Endothelial cell of umbilical vein (primary cell): ENCODE results near the gene TCERG1L. TPM values are rescaled to one million over a fixed set of nuclear protein-coding genes. Genes with fewer than 3 reads are reported as not detected.

Experiments used
- BruUV-seq: library from RNA; stranded (reverse); fragments of 400-500 nt; replicated peaks from 2 replicates; lab custom pipeline; 2021; lab: Mats Ljungman, UMichigan
- CTCF ChIA-PET: fragments of 300-600, 350-600 bp; sonication (Branson Sonifier 250); formaldehyde crosslinking; loops from one replicate; lab custom pipeline; 2021; ENCODE audit warnings: antibody characterized with exemption, inconsistent platforms; lab: Charles Lee
- POLR2A ChIA-PET: fragments of 300-600, 350-600 bp; sonication (Branson Sonifier 250); formaldehyde crosslinking; loops from one replicate; lab custom pipeline; 2021; ENCODE audit warnings: antibody characterized with exemption, inconsistent platforms; lab: Charles Lee
- DNase-seq: peaks from one replicate; pipeline ENCODE4 v3.0.0-alpha.2; 2011; ENCODE audit warnings: low read depth, low spot score
- FAIRE-seq: peaks from 2 replicates; lab custom pipeline; 2011; peaks lifted over from hg19 to GRCh38; lab: Jason Lieb, UNC
- H2AFZ ChIP-seq: 2 replicates; pipeline ENCODE4 v1.6.0; 2012; ENCODE audit warnings: low read depth, low read length, control low read depth, inconsistent platforms
- H3K27ac ChIP-seq: 2 replicates; pipeline ENCODE4 v1.5.1; 2011; ENCODE audit warnings: low read depth, mild to moderate bottlenecking, control low read depth, low read length, moderate library complexity; ENCODE audit not compliant: insufficient read depth
- H3K27me3 ChIP-seq, 2 experiments: 2 replicates each; pipeline versions ENCODE4 v1.6.0 to v1.6.1; 2011; ENCODE audit warnings: low read length in 2 of 2, mixed read lengths in 1 of 2; ENCODE audit not compliant: control insufficient read depth in 2 of 2, insufficient read depth in 2 of 2
- H3K36me3 ChIP-seq, 2 experiments: 2 replicates in 1 of 2; 3 replicates in 1 of 2; pipeline ENCODE4 v1.5.1; 2011; ENCODE audit warnings: low read length in 2 of 2, mild to moderate bottlenecking in 1 of 2, moderate library complexity in 1 of 2; ENCODE audit not compliant: control insufficient read depth in 2 of 2, insufficient read depth in 2 of 2; ENCODE audit errors: extremely low read depth in 1 of 2
- H3K4me1 ChIP-seq: 3 replicates; pipeline ENCODE4 v1.5.1; 2011; ENCODE audit warnings: mild to moderate bottlenecking, low read length; ENCODE audit not compliant: control insufficient read depth, insufficient read depth; ENCODE audit errors: extremely low read depth
- H3K4me2 ChIP-seq: 2 replicates; pipeline ENCODE4 v1.6.1; 2011; ENCODE audit warnings: low read length, control low read depth, mixed read lengths; ENCODE audit not compliant: insufficient read depth
- H3K4me3 ChIP-seq, 3 experiments: fragments of 200-600 bp in 1 of 3; sonication (generic), shearing (Covaris generic) in 1 of 3; replicated peaks in 1 of 3; 2 replicates each; pipeline ENCODE4 v1.5.1; 2011 to 2016; ENCODE audit warnings: control low read depth in 3 of 3, low read length in 3 of 3, mild to moderate bottlenecking in 2 of 3, inconsistent platforms in 1 of 3, low read depth in 1 of 3, moderate library complexity in 1 of 3; ENCODE audit not compliant: insufficient read depth in 1 of 3
- H3K79me2 ChIP-seq: 2 replicates; pipeline ENCODE4 v1.6.0; 2012; ENCODE audit warnings: low read length, inconsistent platforms; ENCODE audit not compliant: control insufficient read depth, insufficient read depth
- H3K9ac ChIP-seq: replicated peaks from 2 replicates; pipeline ENCODE3; 2011; ENCODE audit warnings: low read length, control low read depth; ENCODE audit not compliant: insufficient read depth; ENCODE audit errors: extremely low read depth
- H3K9me1 ChIP-seq: replicated peaks from 3 replicates; pipeline ENCODE4 v1.6.0; 2011; ENCODE audit warnings: mild to moderate bottlenecking, low read length; ENCODE audit not compliant: control insufficient read depth, insufficient read depth; ENCODE audit errors: extremely low read depth
- H3K9me3 ChIP-seq: replicated peaks from 2 replicates; pipeline ENCODE4 v1.5.1; 2012; ENCODE audit warnings: low read length, inconsistent platforms; ENCODE audit not compliant: control insufficient read depth, insufficient read depth
- H4K20me1 ChIP-seq: replicated peaks from 2 replicates; pipeline ENCODE3; 2011; ENCODE audit warnings: mild to moderate bottlenecking, low read length; ENCODE audit not compliant: control insufficient read depth, insufficient read depth; ENCODE audit errors: extremely low read depth
- EZH2 ChIP-seq: IDR thresholded peaks from 2 replicates; pipeline ENCODE4 v1.6.1; 2012; ENCODE audit warnings: borderline replicate concordance, low read depth, mild to moderate bottlenecking, moderate library complexity, low read length, inconsistent platforms; ENCODE audit not compliant: severe bottlenecking
- FOS ChIP-seq: IDR thresholded peaks from 2 replicates; pipeline ENCODE4 v1.6.1; 2011; ENCODE audit warnings: mild to moderate bottlenecking, low read length, moderate library complexity, borderline replicate concordance; ENCODE audit not compliant: insufficient read depth
- GATA2 ChIP-seq: IDR thresholded peaks from 2 replicates; pipeline ENCODE4 v1.7.0; 2011; ENCODE audit warnings: low read depth, mild to moderate bottlenecking, moderate library complexity, mixed read lengths, low read length; ENCODE audit not compliant: insufficient read length, insufficient read depth
- JUN ChIP-seq: IDR thresholded peaks from 2 replicates; pipeline ENCODE4 v1.6.1; 2011; ENCODE audit warnings: borderline replicate concordance, low read depth; ENCODE audit not compliant: insufficient read length, insufficient read depth
- MYC ChIP-seq: IDR thresholded peaks from one replicate; pipeline ENCODE4 v1.6.1; 2011; ENCODE audit warnings: mild to moderate bottlenecking, low read depth, low read length
- POLR2A ChIP-seq: IDR thresholded peaks from 2 replicates; pipeline ENCODE4 v1.6.1; 2012; ENCODE audit warnings: low read depth, mild to moderate bottlenecking, control low read depth, low read length
- POLR2AphosphoS5 ChIP-seq: IDR thresholded peaks from 2 replicates; pipeline ENCODE4 v1.6.1; 2012; ENCODE audit warnings: low read depth, mild to moderate bottlenecking, control low read depth, low read length, moderate library complexity; ENCODE audit not compliant: insufficient read depth
- dilution Hi-C: fragments of 300-500 bp; cut with MboI; formaldehyde crosslinking; loops from one replicate; pipeline ENCODE4 v1.15.0; 2019; ENCODE audit warnings: low sequenced_read_pairs; ENCODE audit not compliant: extremely low pct_ligation_motif_present
- intact Hi-C: fragments of 100-400 bp; cut with micrococcal nuclease; formaldehyde crosslinking; loops from one replicate; pipeline ENCODE4 v1.10.0; 2022
- polyA plus RNA-seq, 4 experiments: library from polyadenylated mRNA; depleted of rRNA in 3 of 4; stranded (reverse) in 3 of 4; unstranded in 1 of 4; fragments of >200 nt; gene quantifications; 2 replicates each; pipeline versions ENCODE4 v1.2.1 to v1.2.3, GENCODE V29; 2011 to 2012; ENCODE audit warnings: missing spikeins in 1 of 4
- total RNA-seq: library from RNA; stranded (reverse); gene quantifications from 2 replicates; pipeline ENCODE4 v1.2.3, GENCODE V29; 2021
- TF ChIP-seq, protein P1 (sequence below), 2 donors: IDR thresholded peaks; 1 replicate in 1 of 2; 2 replicates in 1 of 2; pipeline ENCODE4 v1.5.1; 2011; ENCODE audit warnings: low read length in 2 of 2, mild to moderate bottlenecking in 2 of 2, moderate library complexity in 2 of 2, control low read depth in 1 of 2, inconsistent platforms in 1 of 2, low read depth in 1 of 2; ENCODE audit not compliant: insufficient read depth in 1 of 2; ENCODE audit errors: extremely low read depth in 1 of 2
- TF ChIP-seq, protein P2 (sequence below): IDR thresholded peaks from 2 replicates; pipeline ENCODE4 v1.6.1; 2011; ENCODE audit not compliant: insufficient read depth, insufficient read length

TCERG1L gene
- total and polyA plus RNA-seq, 2 donors (not counting 3 experiments of a cell fraction or from before 2014, with no cell fraction given) = not detected

DNA sequence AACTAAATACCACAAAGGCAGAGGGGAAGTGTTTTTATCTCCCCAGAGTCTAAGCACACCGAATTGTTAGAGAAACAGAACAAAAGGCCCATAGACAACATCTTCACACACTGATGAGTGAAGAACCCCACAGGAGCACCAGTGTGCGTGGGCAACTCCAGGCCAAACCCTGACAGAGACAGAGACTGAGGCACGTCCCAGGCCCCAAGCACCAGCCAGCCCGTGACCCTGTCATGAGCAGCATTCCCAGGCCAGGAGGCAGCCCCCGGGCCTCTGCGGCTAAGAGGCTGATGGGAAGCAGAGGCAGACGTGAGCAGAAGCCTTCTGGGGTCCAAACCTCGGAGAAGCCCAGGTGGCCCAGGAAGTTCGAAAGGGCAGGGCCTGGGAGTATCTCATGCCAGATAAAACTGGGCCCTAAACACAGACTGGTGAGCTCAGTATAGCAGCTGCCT lies 184.4 kb downstream of the TCERG1L start:
- DNase-seq (no peak), FAIRE-seq (no peak)
- BruUV-seq = no TSS peak
- Histone ChIP-seq H3K36me3 (no peaks in the 10 kb centered on the region), H4K20me1 (no peaks in the 10 kb centered on the region), H3K4me2 (no peak overlapping the region), H3K9me1 (no peaks in the 10 kb centered on the region), H3K79me2 (no peaks in the 10 kb centered on the region), H3K9me3 (peaks cover 7% of the 10 kb centered on the region), H3K27me3 (no peaks in the 10 kb centered on the region), H3K4me1 (no peaks in the 10 kb centered on the region), H3K9ac (no peak overlapping the region), H2AFZ (no peak overlapping the region), H3K4me3 (no peak overlapping the region), H3K27ac (no peak overlapping the region)
- dilution Hi-C loops = no loop called here
- TF ChIP-seq, protein P1, sequence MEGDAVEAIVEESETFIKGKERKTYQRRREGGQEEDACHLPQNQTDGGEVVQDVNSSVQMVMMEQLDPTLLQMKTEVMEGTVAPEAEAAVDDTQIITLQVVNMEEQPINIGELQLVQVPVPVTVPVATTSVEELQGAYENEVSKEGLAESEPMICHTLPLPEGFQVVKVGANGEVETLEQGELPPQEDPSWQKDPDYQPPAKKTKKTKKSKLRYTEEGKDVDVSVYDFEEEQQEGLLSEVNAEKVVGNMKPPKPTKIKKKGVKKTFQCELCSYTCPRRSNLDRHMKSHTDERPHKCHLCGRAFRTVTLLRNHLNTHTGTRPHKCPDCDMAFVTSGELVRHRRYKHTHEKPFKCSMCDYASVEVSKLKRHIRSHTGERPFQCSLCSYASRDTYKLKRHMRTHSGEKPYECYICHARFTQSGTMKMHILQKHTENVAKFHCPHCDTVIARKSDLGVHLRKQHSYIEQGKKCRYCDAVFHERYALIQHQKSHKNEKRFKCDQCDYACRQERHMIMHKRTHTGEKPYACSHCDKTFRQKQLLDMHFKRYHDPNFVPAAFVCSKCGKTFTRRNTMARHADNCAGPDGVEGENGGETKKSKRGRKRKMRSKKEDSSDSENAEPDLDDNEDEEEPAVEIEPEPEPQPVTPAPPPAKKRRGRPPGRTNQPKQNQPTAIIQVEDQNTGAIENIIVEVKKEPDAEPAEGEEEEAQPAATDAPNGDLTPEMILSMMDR (IDR thresholded peaks at IDR 0.05; ENCODE audit: extremely low read depth in 1 of 2, insufficient read depth in 1 of 2, low read depth in 1 of 2, low read length in 2 of 2) = no peak
- TF ChIP-seq POLR2AphosphoS5 (no peak), MYC (no peak), FOS (no peak), POLR2A (no peak), GATA2 (no peak), EZH2 (no peak), JUN (no peak)
- TF ChIP-seq, protein P2, sequence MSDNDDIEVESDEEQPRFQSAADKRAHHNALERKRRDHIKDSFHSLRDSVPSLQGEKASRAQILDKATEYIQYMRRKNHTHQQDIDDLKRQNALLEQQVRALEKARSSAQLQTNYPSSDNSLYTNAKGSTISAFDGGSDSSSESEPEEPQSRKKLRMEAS = no peak
- CTCF ChIA-PET = no interaction called here
- POLR2A ChIA-PET = no interaction called here
- intact Hi-C loops = no loop called here
